Astrocyte (in vitro differentiated cells and primary cell): Measurements from ENCODE around the gene PCDHGA7.

Source experiments
- EZH2 ChIP-seq: IDR thresholded peaks from 2 replicates; pipeline ENCODE4 v1.6.1; 2012; ENCODE audit warnings: mild to moderate bottlenecking, low read length, inconsistent platforms; ENCODE audit not compliant: insufficient read depth
- TF ChIP-seq, protein P1 (sequence below): IDR thresholded peaks from 2 replicates; pipeline ENCODE4 v1.5.1; 2011; ENCODE audit warnings: low read depth, mild to moderate bottlenecking, inconsistent platforms, low read length, moderate library complexity; ENCODE audit not compliant: insufficient read depth

- TF ChIP-seq, protein P1, sequence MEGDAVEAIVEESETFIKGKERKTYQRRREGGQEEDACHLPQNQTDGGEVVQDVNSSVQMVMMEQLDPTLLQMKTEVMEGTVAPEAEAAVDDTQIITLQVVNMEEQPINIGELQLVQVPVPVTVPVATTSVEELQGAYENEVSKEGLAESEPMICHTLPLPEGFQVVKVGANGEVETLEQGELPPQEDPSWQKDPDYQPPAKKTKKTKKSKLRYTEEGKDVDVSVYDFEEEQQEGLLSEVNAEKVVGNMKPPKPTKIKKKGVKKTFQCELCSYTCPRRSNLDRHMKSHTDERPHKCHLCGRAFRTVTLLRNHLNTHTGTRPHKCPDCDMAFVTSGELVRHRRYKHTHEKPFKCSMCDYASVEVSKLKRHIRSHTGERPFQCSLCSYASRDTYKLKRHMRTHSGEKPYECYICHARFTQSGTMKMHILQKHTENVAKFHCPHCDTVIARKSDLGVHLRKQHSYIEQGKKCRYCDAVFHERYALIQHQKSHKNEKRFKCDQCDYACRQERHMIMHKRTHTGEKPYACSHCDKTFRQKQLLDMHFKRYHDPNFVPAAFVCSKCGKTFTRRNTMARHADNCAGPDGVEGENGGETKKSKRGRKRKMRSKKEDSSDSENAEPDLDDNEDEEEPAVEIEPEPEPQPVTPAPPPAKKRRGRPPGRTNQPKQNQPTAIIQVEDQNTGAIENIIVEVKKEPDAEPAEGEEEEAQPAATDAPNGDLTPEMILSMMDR: no peak
- TF ChIP-seq EZH2: no peak
These were observed 10.7 kb downstream of the PCDHGA7 start for GRCh38 chr5:141393267-141393666.
